Measurements from ENCODE around the gene SCO2. TPM values are rescaled to one million over a fixed set of nuclear protein-coding genes. Genes with fewer than 3 reads are reported as not detected.

SCO2 gene
- total RNA-seq, 2 experiments from 2014 or later: 4.1 to 4.9 TPM

- TF ChIP-seq EZH2phosphoT487 (IDR thresholded peaks at IDR 0.05; ENCODE audit: borderline replicate concordance, low read depth, low read length) (no peak), CTCF (conservative IDR thresholded peaks at IDR 0.05; ENCODE audit: low read length) (no peak)
- no peak overlapping the region for H3K4me3 ChIP-seq (ENCODE audit: low read depth, low read length, poor library complexity, severe bottlenecking)
- intact Hi-C loops (cut with micrococcal nuclease; ENCODE audit: unreplicated experiment): no loop called here
- no peak overlapping the region for H2AFZ ChIP-seq (ENCODE audit: low read length)
- CTCF ChIA-PET (ENCODE audit: unreplicated experiment): no interaction called here
- H4K20me1 ChIP-seq (ENCODE audit: insufficient read depth, low read length): no peaks in the 10 kb centered on the region
- H3K9me2 ChIP-seq (ENCODE audit: insufficient read depth, low read length): no peaks in the 10 kb centered on the region
- no peak overlapping the region for H3K27ac ChIP-seq (ENCODE audit: low read depth, low read length, poor library complexity, severe bottlenecking)
- peaks cover 26% of the 10 kb centered on the region for H3K4me1 ChIP-seq (ENCODE audit: insufficient read depth, low read length, poor library complexity, severe bottlenecking)
- H3K79me2 ChIP-seq (ENCODE audit: insufficient read depth, low read depth, low read length): no peaks in the 10 kb centered on the region
- no peaks in the 10 kb centered on the region for H3K9me3 ChIP-seq (ENCODE audit: low read length)
- no TSS peak for BruUV-seq (replicated peaks)
- DNase-seq (ENCODE audit: low spot score): no peak
- H3K4me2 ChIP-seq (ENCODE audit: low read length): no peak overlapping the region
- POLR2A ChIA-PET: interaction anchor here (1.6 kb wide), 1 partner anchor 8 kb away, joined by 7 read pairs; no protein-coding TSS in a partner anchor
- peaks cover 92% of the 10 kb centered on the region for H3K36me3 ChIP-seq (ENCODE audit: insufficient read depth, low read length)
Observed at GRCh38 chr22:50573491-50574382, 48.3 kb upstream of the SCO2 start.

- H3K4me3 ChIP-seq (ENCODE audit: low read depth, low read length, poor library complexity, severe bottlenecking): no peak overlapping the region
- H3K36me3 ChIP-seq (ENCODE audit: insufficient read depth, low read length): peaks cover 91% of the 10 kb centered on the region
- H3K79me2 ChIP-seq (ENCODE audit: insufficient read depth, low read depth, low read length): no peaks in the 10 kb centered on the region
- H3K4me2 ChIP-seq (ENCODE audit: low read length): no peak overlapping the region
- POLR2A ChIA-PET: interaction anchor here (0.9 kb wide), 1 partner anchor 33 kb away, joined by 3 read pairs; no protein-coding TSS in a partner anchor
- no TSS peak for BruUV-seq (replicated peaks)
- H3K27ac ChIP-seq (ENCODE audit: low read depth, low read length, poor library complexity, severe bottlenecking): no peak overlapping the region
- no peak for DNase-seq (ENCODE audit: low spot score)
- H2AFZ ChIP-seq (ENCODE audit: low read length): no peak overlapping the region
- H4K20me1 ChIP-seq (ENCODE audit: insufficient read depth, low read length): no peaks in the 10 kb centered on the region
- no peaks in the 10 kb centered on the region for H3K9me3 ChIP-seq (ENCODE audit: low read length)
- no peaks in the 10 kb centered on the region for H3K9me2 ChIP-seq (ENCODE audit: insufficient read depth, low read length)
- TF ChIP-seq EZH2phosphoT487 (IDR thresholded peaks at IDR 0.05; ENCODE audit: borderline replicate concordance, low read depth, low read length): no peak
- no peak for TF ChIP-seq CTCF (conservative IDR thresholded peaks at IDR 0.05; ENCODE audit: low read length)
- intact Hi-C loops (cut with micrococcal nuclease; ENCODE audit: unreplicated experiment): no loop called here
- peaks cover 26% of the 10 kb centered on the region for H3K4me1 ChIP-seq (ENCODE audit: insufficient read depth, low read length, poor library complexity, severe bottlenecking)
- CTCF ChIA-PET (ENCODE audit: unreplicated experiment): no interaction called here
Observed at GRCh38 chr22:50572965-50573364, 47.6 kb upstream of the SCO2 start.

All from OCI-LY7 (cell line).